Measurements from ENCODE around the gene SUSD1.

The SUSD1 gene

DNA sequence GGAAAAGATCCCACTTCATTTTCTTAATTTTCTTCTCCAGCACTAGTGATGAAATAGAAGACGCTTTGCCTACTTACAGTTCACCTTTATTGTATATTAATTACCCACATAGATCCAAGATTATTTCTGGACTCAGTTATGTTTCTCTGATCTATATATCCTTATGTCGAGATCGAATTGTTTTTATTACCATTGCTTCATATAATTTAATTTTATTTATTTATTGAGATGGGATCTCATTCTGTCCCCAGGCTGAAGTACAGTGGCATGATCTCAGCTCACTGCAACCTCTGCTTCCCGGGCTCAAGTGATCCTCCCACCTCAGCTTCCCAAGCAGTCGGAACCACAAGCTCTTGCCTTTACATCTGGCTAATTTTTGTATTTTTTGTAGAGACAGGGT is 157.2 kb downstream of the SUSD1 start:
- no peak for TF ChIP-seq SIN3A (IDR thresholded peaks at IDR 0.05; ENCODE audit: borderline replicate concordance, insufficient read depth, low read length)

DNA sequence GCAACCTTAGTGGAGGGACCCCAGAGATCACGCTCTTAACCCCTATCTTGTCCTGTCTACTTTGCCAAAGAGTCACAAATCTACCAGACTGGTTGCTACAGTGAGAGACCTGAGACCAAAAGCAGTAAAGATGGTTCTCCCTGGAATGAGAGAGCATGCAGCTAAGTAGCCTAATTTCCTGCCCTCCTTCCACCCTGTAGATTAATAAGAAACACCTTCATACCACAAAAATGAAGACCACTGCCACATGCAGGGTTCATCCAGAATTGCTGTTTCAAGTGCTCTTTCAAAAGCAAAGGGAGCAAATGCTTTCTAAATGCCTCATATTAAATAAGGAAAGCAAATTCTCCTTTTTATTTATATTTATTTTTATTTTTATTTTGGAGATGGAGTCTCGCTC is 159.4 kb downstream of the SUSD1 start:
- TF ChIP-seq REST (IDR thresholded peaks at IDR 0.05; ENCODE audit: insufficient read depth in 1 of 2, low read depth in 2 of 2, low read length in 2 of 2) (no peak), POLR2AphosphoS5 (IDR thresholded peaks at IDR 0.05; ENCODE audit: low read depth, low read length) (no peak), FOXP2 (optimal IDR thresholded peaks at IDR 0.05; ENCODE audit: borderline replicate concordance, extremely low read depth, extremely low read length, insufficient read depth) (no peak), SIN3A (IDR thresholded peaks at IDR 0.05; ENCODE audit: borderline replicate concordance, insufficient read depth, low read length) (no peak), TAF1 (IDR thresholded peaks at IDR 0.05; ENCODE audit: borderline replicate concordance, insufficient read depth, low read length) (no peak)

GRCh38 chr9:112015149-112015548 is 159.9 kb downstream of the SUSD1 start:
- TF ChIP-seq REST (IDR thresholded peaks at IDR 0.05; ENCODE audit: insufficient read depth in 1 of 2, low read depth in 2 of 2, low read length in 2 of 2) (no peak), SIN3A (IDR thresholded peaks at IDR 0.05; ENCODE audit: borderline replicate concordance, insufficient read depth, low read length) (no peak), FOXP2 (optimal IDR thresholded peaks at IDR 0.05; ENCODE audit: borderline replicate concordance, extremely low read depth, extremely low read length, insufficient read depth) (no peak), POLR2AphosphoS5 (IDR thresholded peaks at IDR 0.05; ENCODE audit: low read depth, low read length) (no peak), TAF1 (IDR thresholded peaks at IDR 0.05; ENCODE audit: borderline replicate concordance, insufficient read depth, low read length) (no peak)

DNA sequence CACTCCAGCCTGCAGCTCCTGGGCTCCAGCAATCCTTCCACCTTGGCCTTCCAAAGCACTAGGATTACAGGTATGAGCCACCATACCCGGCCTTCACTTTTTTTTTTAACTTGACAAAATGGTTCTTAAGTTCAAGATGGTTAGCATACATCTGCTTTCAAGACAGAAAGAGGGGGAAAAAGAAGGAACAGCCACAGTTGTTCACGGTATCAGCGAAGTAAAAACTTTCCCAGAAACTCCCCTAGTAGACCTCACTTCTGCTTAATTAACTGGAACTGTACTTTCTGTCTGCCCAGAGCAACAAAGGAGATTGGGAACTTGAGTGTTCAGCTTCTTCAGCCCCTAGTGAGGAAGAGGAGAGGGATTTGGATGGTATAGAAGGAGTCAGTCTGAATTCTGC is 161.8 kb downstream of the SUSD1 start:
- TF ChIP-seq TAF1 (IDR thresholded peaks at IDR 0.05; ENCODE audit: borderline replicate concordance, insufficient read depth, low read length): no peak
- no peak for TF ChIP-seq FOXP2 (optimal IDR thresholded peaks at IDR 0.05; ENCODE audit: borderline replicate concordance, extremely low read depth, extremely low read length, insufficient read depth)
- TF ChIP-seq REST (IDR thresholded peaks at IDR 0.05; ENCODE audit: insufficient read depth in 1 of 2, low read depth in 2 of 2, low read length in 2 of 2): no peak

DNA sequence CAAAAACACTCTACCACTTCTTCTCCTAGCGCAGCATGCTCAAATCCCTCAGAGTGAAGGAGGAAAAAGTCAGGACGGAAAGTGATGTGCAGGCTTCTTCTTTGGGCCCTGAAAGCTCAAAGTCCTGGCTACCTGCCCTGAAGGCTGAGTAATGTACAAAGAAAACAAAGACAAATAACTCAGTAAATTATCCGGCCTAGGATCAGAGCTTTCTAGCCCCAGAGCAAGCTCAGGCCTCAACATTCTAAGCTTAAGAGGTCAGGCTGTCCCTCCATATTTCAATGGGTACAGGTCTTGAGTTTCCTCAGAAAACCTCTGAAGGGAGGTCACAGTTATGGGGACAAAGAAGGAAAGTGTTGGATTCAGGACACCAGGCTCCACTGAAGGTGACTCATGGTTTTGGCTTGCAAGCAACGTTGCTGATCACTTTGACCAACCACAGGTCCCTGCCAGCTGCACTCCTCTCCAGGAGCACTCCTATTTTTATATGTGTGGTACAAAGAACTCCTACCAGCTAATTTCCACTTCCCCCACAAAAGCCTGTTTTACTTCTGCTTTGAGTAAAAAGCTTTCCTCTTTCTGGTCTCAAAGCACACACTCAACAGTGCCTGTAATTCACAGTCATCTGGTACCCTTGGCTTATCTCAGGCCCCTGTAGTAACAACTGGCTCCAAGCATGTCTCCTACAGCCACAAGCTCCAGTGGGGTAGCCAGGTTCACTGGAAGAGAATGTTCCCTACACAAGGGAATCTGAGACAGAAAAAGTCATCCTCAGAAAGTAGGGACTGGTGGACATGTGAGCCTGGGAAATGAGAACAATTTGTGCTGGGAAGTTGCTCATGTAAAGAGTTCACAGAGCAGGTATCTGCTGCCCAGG is 162.8 kb downstream of the SUSD1 start:
- TF ChIP-seq REST (IDR thresholded peaks at IDR 0.05; ENCODE audit: insufficient read depth in 1 of 2, low read depth in 2 of 2, low read length in 2 of 2): no peak

Measured in PFSK-1 (cell line).